Chondrocyte (in vitro differentiated cells): ENCODE data around the gene GRIK4. TPM values are rescaled to one million over a fixed set of nuclear protein-coding genes. Genes with fewer than 3 reads are reported as not detected.

ENCODE experiments used
- DNase-seq: peaks from one replicate; pipeline ENCODE4 v3.0.0; 2021; ENCODE audit warnings: mixed read lengths, low spot score
- H3K27ac Mint-ChIP-seq: one replicate; pipeline ENCODE4 v1.8.0; 2021; ENCODE audit warnings: mild to moderate bottlenecking, moderate library complexity, mixed read lengths; ENCODE audit not compliant: unreplicated experiment
- H3K27me3 Mint-ChIP-seq: 2 replicates; pipeline ENCODE4 v1.8.0; 2021; ENCODE audit warnings: low read depth, mixed read lengths
- H3K36me3 Mint-ChIP-seq: 2 replicates; pipeline ENCODE4 v1.8.0; 2021; ENCODE audit warnings: low read depth, mixed read lengths
- H3K4me1 Mint-ChIP-seq: 2 replicates; pipeline ENCODE4 v1.8.0; 2021; ENCODE audit warnings: low read depth, mild to moderate bottlenecking, mixed read lengths
- H3K4me3 Mint-ChIP-seq: one replicate; pipeline ENCODE4 v1.8.0; 2021; ENCODE audit warnings: mild to moderate bottlenecking, moderate library complexity, mixed read lengths; ENCODE audit not compliant: unreplicated experiment
- H3K9me3 Mint-ChIP-seq: 2 replicates; pipeline ENCODE4 v1.8.0; 2021; ENCODE audit warnings: low read depth, mixed read lengths
- CTCF ChIP-seq: fragments of 200-600 bp; sonication (generic); IDR thresholded peaks from 2 replicates; pipeline ENCODE4 v1.5.0; 2021; ENCODE audit warnings: antibody characterized with exemption, mild to moderate bottlenecking, moderate library complexity
- total RNA-seq: library from RNA; stranded (reverse); gene quantifications from 3 replicates; pipeline ENCODE4 v1.2.1, GENCODE V29; 2021

The GRIK4 gene
- total RNA-seq, 1 donor from 2014 or later: 0.37 TPM

GRCh38 chr11:120718171-120718570 is 206.6 kb downstream of the GRIK4 start:
- no peaks in the 10 kb centered on the region for H3K9me3 Mint-ChIP-seq
- H3K27ac Mint-ChIP-seq: no peak overlapping the region
- H3K4me1 Mint-ChIP-seq: no peaks in the 10 kb centered on the region
- H3K36me3 Mint-ChIP-seq: no peaks in the 10 kb centered on the region
- no peak for TF ChIP-seq CTCF
- DNase-seq: no peak
- H3K4me3 Mint-ChIP-seq: no peak overlapping the region
- H3K27me3 Mint-ChIP-seq: peaks cover 32% of the 10 kb centered on the region

- peaks cover 32% of the 10 kb centered on the region for H3K27me3 Mint-ChIP-seq
- TF ChIP-seq CTCF: no peak
- no peak for DNase-seq
Measured at GRCh38 chr11:120719348-120719747, 207.8 kb downstream of the GRIK4 start.

GRCh38 chr11:120720760-120721159 is 209.2 kb downstream of the GRIK4 start:
- H3K4me1 Mint-ChIP-seq: no peaks in the 10 kb centered on the region
- no peaks in the 10 kb centered on the region for H3K36me3 Mint-ChIP-seq
- DNase-seq: no peak
- no peak overlapping the region for H3K4me3 Mint-ChIP-seq
- peaks cover 3% of the 10 kb centered on the region for H3K9me3 Mint-ChIP-seq
- no peak for TF ChIP-seq CTCF
- no peak overlapping the region for H3K27ac Mint-ChIP-seq
- H3K27me3 Mint-ChIP-seq: peaks cover 26% of the 10 kb centered on the region

More at GRCh38 chr11:120719348-120719747, 207.8 kb downstream of the GRIK4 start:
- Mint-ChIP-seq H3K4me1 (no peaks in the 10 kb centered on the region), H3K9me3 (no peaks in the 10 kb centered on the region), H3K27ac (no peak overlapping the region), H3K4me3 (no peak overlapping the region), H3K36me3 (no peaks in the 10 kb centered on the region)

GRCh38 chr11:120722524-120722923 is 211.0 kb downstream of the GRIK4 start:
- no peak for TF ChIP-seq CTCF
- Mint-ChIP-seq H3K9me3 (peaks cover 3% of the 10 kb centered on the region), H3K4me3 (no peak overlapping the region), H3K4me1 (no peaks in the 10 kb centered on the region), H3K27me3 (peaks cover 18% of the 10 kb centered on the region), H3K36me3 (no peaks in the 10 kb centered on the region), H3K27ac (no peak overlapping the region)
- DNase-seq: no peak

- Mint-ChIP-seq H3K27me3 (peaks cover 18% of the 10 kb centered on the region), H3K4me3 (no peak overlapping the region), H3K9me3 (peaks cover 8% of the 10 kb centered on the region), H3K27ac (no peak overlapping the region), H3K36me3 (no peaks in the 10 kb centered on the region), H3K4me1 (no peaks in the 10 kb centered on the region)
- no peak for DNase-seq
- TF ChIP-seq CTCF: no peak
Measured at GRCh38 chr11:120723751-120724150, 212.2 kb downstream of the GRIK4 start.
